ENCODE results near the gene NUDT5. TPM values are rescaled to one million over a fixed set of nuclear protein-coding genes. Genes with fewer than 3 reads are reported as not detected.

NUDT5 gene
- total and polyA plus RNA-seq, 2 of the 8 experiments (the other 6 are each of a cell fraction or from before 2014, with no cell fraction given), result 130 to 134 TPM

DNA sequence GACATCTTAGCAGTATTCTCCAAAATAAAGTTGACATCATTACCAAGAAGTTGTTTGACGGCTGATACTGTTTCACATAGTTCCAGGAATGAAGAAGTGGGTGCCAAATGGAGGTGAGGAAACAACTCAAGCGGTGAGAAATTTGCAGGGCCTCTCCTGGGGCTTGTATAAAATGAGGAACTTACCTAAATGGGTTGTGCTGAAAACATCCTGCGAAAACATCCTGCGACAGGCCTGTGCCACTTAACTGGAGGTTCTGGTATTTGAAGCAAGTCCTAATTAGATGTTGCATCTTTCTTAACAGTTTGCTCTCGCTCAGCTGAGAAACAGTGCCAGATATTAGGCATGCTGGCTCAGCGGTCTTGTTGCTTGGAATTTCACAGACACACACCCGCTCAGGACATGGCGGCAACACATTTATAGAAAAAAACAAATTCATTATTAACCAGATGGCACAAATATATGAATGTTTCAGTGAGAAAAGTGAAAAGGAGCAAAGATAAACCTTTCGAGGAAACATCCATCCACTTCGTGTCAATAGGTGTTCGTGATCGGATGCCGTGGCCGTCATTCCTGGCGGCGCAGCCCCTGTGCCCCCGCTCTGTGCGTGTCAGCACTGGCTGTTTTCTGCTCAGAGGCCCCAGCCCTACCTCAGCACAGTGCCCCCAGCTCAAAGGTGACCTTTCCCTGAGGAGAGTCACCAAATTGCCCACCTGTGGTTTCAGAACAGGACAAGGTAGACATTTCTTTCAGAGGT lies 48.4 kb upstream of the NUDT5 start:
- Histone ChIP-seq H3K23ac (ENCODE audit: insufficient read length) (no peak overlapping the region), H2BK120ac (replicated peaks; ENCODE audit: low read depth, low read length) (no peak overlapping the region), H3K4me3 (ENCODE audit: extremely low read depth in 1 of 4, insufficient read depth in 2 of 4, low read depth in 3 of 4, low read length in 4 of 4) (no peak overlapping the region), H3K9me3 (ENCODE audit: insufficient read depth in 2 of 2, low read depth in 1 of 2, low read length in 1 of 2) (no peaks in the 10 kb centered on the region), H4K20me1 (replicated peaks in 1 of 2; ENCODE audit: control insufficient read depth in 1 of 2, insufficient read depth in 2 of 2, low read length in 2 of 2) (peaks cover 0 to 2% of the 10 kb centered on the region in 2 experiments), H3K4me2 (ENCODE audit: insufficient read depth in 1 of 2, low read depth in 2 of 2, low read length in 2 of 2) (no peak overlapping the region), H4K8ac (ENCODE audit: extremely low read depth, insufficient read depth, low read length) (no peak overlapping the region), H2BK15ac (ENCODE audit: low read length) (no peak overlapping the region), H4K5ac (ENCODE audit: insufficient read length, low read depth, low read length) (no peak overlapping the region), H2BK12ac (ENCODE audit: low read depth, low read length) (no peak overlapping the region), H2AFZ (ENCODE audit: low read length) (no peak overlapping the region), H3K9ac (replicated peaks in 1 of 4; ENCODE audit: extremely low read depth in 1 of 4, low read depth in 3 of 4, low read length in 3 of 4) (no peak overlapping the region), H3K79me1 (ENCODE audit: low read depth, low read length) (no peaks in the 10 kb centered on the region; the same call in 1 of the 2 replicates), H2BK20ac (ENCODE audit: low read length) (no peak overlapping the region), H3K14ac (ENCODE audit: insufficient read length) (no peak overlapping the region), H3K4ac (replicated peaks; ENCODE audit: insufficient read length, low read depth, low read length) (no peak overlapping the region), H3K4me1 (replicated peaks in 1 of 4; ENCODE audit: control insufficient read depth in 3 of 4, insufficient read depth in 4 of 4, low read length in 3 of 4) (no peaks in the 10 kb centered on the region), H3K56ac (replicated peaks; ENCODE audit: insufficient read length, low read depth, low read length) (no peak overlapping the region), H3K27me3 (replicated peaks in 1 of 4; ENCODE audit: control insufficient read depth in 3 of 4, extremely low read depth in 1 of 4, insufficient read depth in 3 of 4, low read length in 3 of 4) (no peaks in the 10 kb centered on the region), H3K18ac (ENCODE audit: extremely low read depth, low read length) (no peak overlapping the region), H2AK5ac (ENCODE audit: low read depth, low read length) (no peak overlapping the region), H4K91ac (replicated peaks; ENCODE audit: insufficient read length, low read length) (no peak overlapping the region), H3K36me3 (ENCODE audit: control insufficient read depth in 2 of 4, insufficient read depth in 4 of 4, low read length in 3 of 4) (peaks cover 7 to 29% (median 21%) of the 10 kb centered on the region in 4 experiments), H2BK5ac (ENCODE audit: low read depth, low read length) (no peak overlapping the region), H3K27ac (ENCODE audit: low read depth, low read length) (no peak overlapping the region), H3K23me2 (ENCODE audit: low read depth, low read length) (no peaks in the 10 kb centered on the region), H3K79me2 (ENCODE audit: control insufficient read depth in 1 of 2, insufficient read depth in 2 of 2, low read length in 2 of 2) (peaks cover 0 to 3% of the 10 kb centered on the region in 2 experiments; a peak in 1 of 4 replicates)
- FAIRE-seq (no peak), DNase-seq (ENCODE audit: low read depth in 1 of 2, low spot score in 2 of 2) (no peak)
- ChIA-PET POLR2A (ENCODE audit: partially characterized antibody) (no interaction called here), CTCF (ENCODE audit: partially characterized antibody) (interaction anchor here (1.5 kb wide), 1 partner anchor 8 kb away, joined by 4 read pairs; no protein-coding TSS in a partner anchor)
- WGBS, 2 experiments (ENCODE audit: extremely low coverage in 1 of 2, insufficient coverage in 1 of 2, insufficient read length in 1 of 2, insufficient replicate concordance in 2 of 2, low coverage in 1 of 2, low lambda C conversion rate in 2 of 2, missing lambda C conversion rate in 1 of 2), result 93% methylated on average over 18 of the region's 18 CpGs; no CpG with 5 or more reads in 1 of the 2 experiments
- no peak for TF ChIP-seq PHF8 (conservative IDR thresholded peaks at IDR 0.05; ENCODE audit: low read depth, low read length)
- TF ChIP-seq CTBP2 (IDR thresholded peaks at IDR 0.05; ENCODE audit: borderline replicate concordance, insufficient read depth, insufficient read length, low read length), result no peak
- no peak for TF ChIP-seq CEBPB (IDR thresholded peaks at IDR 0.05; ENCODE audit: low read depth, low read length)
- TF ChIP-seq, protein P1, sequence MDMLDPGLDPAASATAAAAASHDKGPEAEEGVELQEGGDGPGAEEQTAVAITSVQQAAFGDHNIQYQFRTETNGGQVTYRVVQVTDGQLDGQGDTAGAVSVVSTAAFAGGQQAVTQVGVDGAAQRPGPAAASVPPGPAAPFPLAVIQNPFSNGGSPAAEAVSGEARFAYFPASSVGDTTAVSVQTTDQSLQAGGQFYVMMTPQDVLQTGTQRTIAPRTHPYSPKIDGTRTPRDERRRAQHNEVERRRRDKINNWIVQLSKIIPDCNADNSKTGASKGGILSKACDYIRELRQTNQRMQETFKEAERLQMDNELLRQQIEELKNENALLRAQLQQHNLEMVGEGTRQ (IDR thresholded peaks at IDR 0.05; ENCODE audit: low read length), result no peak
- TF ChIP-seq KDM5A (IDR thresholded peaks at IDR 0.05; ENCODE audit: low read length), result no peak
- TF ChIP-seq RXRA (IDR thresholded peaks at IDR 0.05; ENCODE audit: insufficient read depth, low read depth, low read length), result no peak
- TF ChIP-seq TCF12 (IDR thresholded peaks at IDR 0.05; ENCODE audit: low read depth, low read length), result no peak
- TF ChIP-seq SRF (IDR thresholded peaks at IDR 0.05; ENCODE audit: low read depth, low read length), result no peak
- no peak for TF ChIP-seq CBX8 (IDR thresholded peaks at IDR 0.05; ENCODE audit: borderline replicate concordance, low read depth, low read length)
- no peak for TF ChIP-seq EP300 (IDR thresholded peaks at IDR 0.05; ENCODE audit: borderline replicate concordance in 1 of 2, low read depth in 2 of 2, low read length in 2 of 2)

All from H1 (cell line).